Uterus (tissue), 2 donors: ENCODE data around the gene CUL4A.

Source experiments
- POLR2A ChIP-seq, 2 donors: fragments of 450-650 bp; IDR thresholded peaks; one replicate each; pipeline ENCODE4 v1.6.1; 2016; ENCODE audit warnings: antibody characterized with exemption in 2 of 2, mild to moderate bottlenecking in 1 of 2, moderate library complexity in 1 of 2
- TF ChIP-seq, protein P1 (sequence below), 4 experiments: fragments of 200-600 bp in 2 of 4; fragments of 450-650 bp in 2 of 4; sonication (generic) in 2 of 4; IDR thresholded peaks; one replicate each; pipeline ENCODE4 v1.5.1; 2016 to 2019; ENCODE audit warnings: antibody characterized with exemption in 4 of 4, mild to moderate bottlenecking in 2 of 4, moderate library complexity in 1 of 4

DNA sequence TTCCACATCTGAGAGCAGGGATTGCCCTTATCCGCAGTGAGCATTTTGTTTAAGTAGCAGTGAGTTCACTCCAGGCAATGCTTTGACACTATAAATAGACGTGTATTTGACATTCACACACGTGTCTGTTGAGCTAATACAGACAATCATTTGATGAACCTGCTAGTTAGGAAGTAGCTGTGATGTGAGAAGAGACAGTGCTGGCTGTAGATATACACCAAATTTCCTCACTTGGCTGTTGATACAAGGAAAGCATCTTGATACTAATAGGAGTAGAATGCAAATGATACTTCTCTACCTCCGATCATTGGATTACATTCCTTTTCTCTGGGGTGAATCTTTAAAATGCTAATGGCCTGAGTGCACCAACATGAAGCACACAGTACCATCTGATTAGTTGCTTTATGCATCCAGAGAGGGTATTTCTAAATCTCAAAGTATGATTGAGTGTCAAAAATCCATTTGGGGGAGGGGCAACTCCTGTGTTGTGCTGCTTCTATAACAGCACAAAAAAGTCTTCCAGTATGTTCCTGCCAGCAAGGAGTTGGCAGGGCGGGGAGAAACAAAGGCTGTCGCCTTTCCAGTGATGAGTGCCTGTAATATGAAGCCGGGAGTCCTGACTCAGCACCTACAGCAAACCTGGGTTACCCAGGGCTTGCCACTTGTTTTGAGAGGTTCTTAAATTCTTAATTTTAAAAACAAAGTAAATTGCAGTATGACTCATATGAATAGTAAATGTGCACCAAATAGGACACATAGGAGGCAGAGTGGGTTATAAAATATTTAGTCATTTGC is 7.0 kb downstream of the CUL4A start:
- TF ChIP-seq, protein P1, sequence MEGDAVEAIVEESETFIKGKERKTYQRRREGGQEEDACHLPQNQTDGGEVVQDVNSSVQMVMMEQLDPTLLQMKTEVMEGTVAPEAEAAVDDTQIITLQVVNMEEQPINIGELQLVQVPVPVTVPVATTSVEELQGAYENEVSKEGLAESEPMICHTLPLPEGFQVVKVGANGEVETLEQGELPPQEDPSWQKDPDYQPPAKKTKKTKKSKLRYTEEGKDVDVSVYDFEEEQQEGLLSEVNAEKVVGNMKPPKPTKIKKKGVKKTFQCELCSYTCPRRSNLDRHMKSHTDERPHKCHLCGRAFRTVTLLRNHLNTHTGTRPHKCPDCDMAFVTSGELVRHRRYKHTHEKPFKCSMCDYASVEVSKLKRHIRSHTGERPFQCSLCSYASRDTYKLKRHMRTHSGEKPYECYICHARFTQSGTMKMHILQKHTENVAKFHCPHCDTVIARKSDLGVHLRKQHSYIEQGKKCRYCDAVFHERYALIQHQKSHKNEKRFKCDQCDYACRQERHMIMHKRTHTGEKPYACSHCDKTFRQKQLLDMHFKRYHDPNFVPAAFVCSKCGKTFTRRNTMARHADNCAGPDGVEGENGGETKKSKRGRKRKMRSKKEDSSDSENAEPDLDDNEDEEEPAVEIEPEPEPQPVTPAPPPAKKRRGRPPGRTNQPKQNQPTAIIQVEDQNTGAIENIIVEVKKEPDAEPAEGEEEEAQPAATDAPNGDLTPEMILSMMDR (IDR thresholded peaks at IDR 0.05), result no peak
- no peak for TF ChIP-seq POLR2A (IDR thresholded peaks at IDR 0.05)
